MM.1S (cell line): ENCODE measurements around the gene SMAD7.

Experiments used
- DNase-seq: peaks from one replicate; pipeline ENCODE4 v3.0.0-alpha.2; 2015
- H2AFZ ChIP-seq: fragments of 300-600 bp; sonication (generic); 2 replicates; pipeline ENCODE4 v1.6.0; 2016; ENCODE audit warnings: antibody characterized with exemption, low read length
- H3F3A ChIP-seq: fragments of 300-600 bp; sonication (generic); 2 replicates; pipeline ENCODE4 v1.6.1; 2016; ENCODE audit warnings: mild to moderate bottlenecking, antibody characterized with exemption, low read length, moderate library complexity, mixed read lengths; ENCODE audit not compliant: insufficient read depth
- H3K27ac ChIP-seq: fragments of 300-600 bp; sonication (generic); 2 replicates; pipeline ENCODE4 v1.5.1; 2016; ENCODE audit warnings: mild to moderate bottlenecking, low read length
- H3K27me3 ChIP-seq: fragments of 300-600 bp; sonication (generic); replicated peaks from 2 replicates; pipeline ENCODE4 v1.6.0; 2016; ENCODE audit warnings: low read length; ENCODE audit not compliant: insufficient read depth
- H3K36me3 ChIP-seq: fragments of 300-600 bp; sonication (generic); replicated peaks from 2 replicates; pipeline ENCODE4 v1.6.1; 2016; ENCODE audit warnings: mild to moderate bottlenecking, low read length, mixed read lengths; ENCODE audit not compliant: insufficient read depth
- H3K4me1 ChIP-seq: fragments of 300-600 bp; sonication (generic); 2 replicates; pipeline ENCODE4 v1.6.1; 2016; ENCODE audit warnings: low read length, mixed read lengths
- H3K4me2 ChIP-seq: fragments of 300-600 bp; sonication (generic); 2 replicates; pipeline ENCODE4 v1.6.0; 2016; ENCODE audit warnings: low read depth, low read length
- H3K4me3 ChIP-seq: fragments of 300-600 bp; sonication (generic); 2 replicates; pipeline ENCODE4 v1.5.1; 2016; ENCODE audit warnings: low read length, mixed read lengths
- H3K79me2 ChIP-seq: fragments of 300-600 bp; sonication (generic); 2 replicates; pipeline ENCODE4 v1.6.1; 2016; ENCODE audit warnings: mixed run types, low read length, mixed read lengths
- H3K9ac ChIP-seq: fragments of 300-600 bp; sonication (generic); 2 replicates; pipeline ENCODE4 v1.6.1; 2016; ENCODE audit warnings: low read length, mixed read lengths
- H3K9me2 ChIP-seq: fragments of 300-600 bp; sonication (generic); replicated peaks from 2 replicates; pipeline ENCODE4 v1.6.1; 2016; ENCODE audit warnings: mild to moderate bottlenecking, low read length, mixed read lengths; ENCODE audit not compliant: insufficient read depth
- H3K9me3 ChIP-seq: fragments of 300-600 bp; sonication (generic); replicated peaks from 2 replicates; pipeline ENCODE4 v1.6.1; 2016; ENCODE audit warnings: mild to moderate bottlenecking, low read length, mixed read lengths; ENCODE audit not compliant: insufficient read depth
- H4K20me1 ChIP-seq: fragments of 300-600 bp; sonication (generic); 2 replicates; pipeline ENCODE4 v1.6.1; 2016; ENCODE audit warnings: mild to moderate bottlenecking, low read length, moderate library complexity, mixed read lengths; ENCODE audit not compliant: insufficient read depth
- CTCF ChIP-seq: fragments of 300-600 bp; sonication (generic); IDR thresholded peaks from 2 replicates; pipeline ENCODE4 v1.5.1; 2016; ENCODE audit warnings: antibody characterized with exemption, low read length, mixed read lengths
- EZH2 ChIP-seq: fragments of 300-600 bp; sonication (generic); optimal IDR thresholded peaks from 2 replicates; pipeline ENCODE3; 2017; ENCODE audit warnings: low read depth, mild to moderate bottlenecking, antibody characterized with exemption, low read length, mixed read lengths
- EZH2phosphoT487 ChIP-seq: fragments of 300-600 bp; sonication (generic); IDR thresholded peaks from 2 replicates; pipeline ENCODE4 v1.6.1; 2018; ENCODE audit warnings: antibody characterized with exemption, low read length

The SMAD7 gene

GRCh38 chr18:48875942-48876511 lies 74.7 kb downstream of the SMAD7 start:
- Histone ChIP-seq H3K27ac (no peak overlapping the region), H3K79me2 (no peaks in the 10 kb centered on the region), H3K4me1 (no peaks in the 10 kb centered on the region), H3K9me3 (no peaks in the 10 kb centered on the region), H2AFZ (no peak overlapping the region), H3K4me3 (no peak overlapping the region), H3K9me2 (no peaks in the 10 kb centered on the region), H3F3A (no peaks in the 10 kb centered on the region), H3K36me3 (no peaks in the 10 kb centered on the region), H3K4me2 (no peak overlapping the region), H4K20me1 (no peaks in the 10 kb centered on the region), H3K9ac (no peak overlapping the region), H3K27me3 (no peaks in the 10 kb centered on the region)
- DNase-seq, result no peak
- TF ChIP-seq EZH2 (no peak), CTCF (no peak), EZH2phosphoT487 (no peak)

- Histone ChIP-seq H3K4me2 (no peak overlapping the region), H3K9ac (no peak overlapping the region), H3K79me2 (no peaks in the 10 kb centered on the region), H3K27me3 (no peaks in the 10 kb centered on the region), H3K4me1 (no peaks in the 10 kb centered on the region), H3K4me3 (no peak overlapping the region), H3K9me3 (no peaks in the 10 kb centered on the region), H3F3A (no peaks in the 10 kb centered on the region), H2AFZ (no peak overlapping the region), H3K27ac (no peak overlapping the region), H3K36me3 (no peaks in the 10 kb centered on the region), H4K20me1 (no peaks in the 10 kb centered on the region), H3K9me2 (no peaks in the 10 kb centered on the region)
- TF ChIP-seq CTCF (no peak), EZH2 (no peak), EZH2phosphoT487 (no peak)
- DNase-seq, result no peak
These were observed 75.3 kb downstream of the SMAD7 start for GRCh38 chr18:48875314-48875941.

- H3F3A ChIP-seq, result 0 out of 2 replicates have a peak, but pooled peaks cover under 1% of the 10 kb centered on the region
- no peak overlapping the region for H2AFZ ChIP-seq
- no peaks in the 10 kb centered on the region for H3K79me2 ChIP-seq
- H3K9me3 ChIP-seq, result no peaks in the 10 kb centered on the region
- H3K4me1 ChIP-seq, result peaks cover 1% of the 10 kb centered on the region; the same call in 1 of the 2 replicates
- H3K4me3 ChIP-seq, result no peak overlapping the region
- no peak overlapping the region for H3K9ac ChIP-seq
- H4K20me1 ChIP-seq, result no peaks in the 10 kb centered on the region
- no peaks in the 10 kb centered on the region for H3K36me3 ChIP-seq
- no peaks in the 10 kb centered on the region for H3K27me3 ChIP-seq
- H3K4me2 ChIP-seq, result no peak overlapping the region
- TF ChIP-seq EZH2phosphoT487 (no peak), EZH2 (no peak), CTCF (no peak)
- no peak overlapping the region for H3K27ac ChIP-seq
- no peaks in the 10 kb centered on the region for H3K9me2 ChIP-seq
- no peak for DNase-seq
These were observed 76.0 kb downstream of the SMAD7 start for GRCh38 chr18:48874701-48875162.
